Stimulated activated CD4-positive, alpha-beta T cell treated with anti-CD3 and anti-CD28 coated beads, TNF-alpha, amount 100 ng/mL, for 4 hours (primary cell): ENCODE results near the gene ZMAT2.
"Not testable (repeated sequence)": the region's sequence is repeated elsewhere in the genome, so short reads cannot be mapped to it uniquely, and the experiment has no call there.

Experiments
- DNase-seq, 3 experiments: peaks; one replicate each; pipeline ENCODE4 v3.0.0-alpha.2; 2020; ENCODE audit warnings: low read depth in 3 of 3

Gene ZMAT2

GRCh38 chr5:140700177-140701144 lies at the start of gene ZMAT2:
Gene ZMAT2, plus strand, starts transcription at chr5:140700447. Its CDS starts 14 bp downstream, at chr5:140700461.
- DNase-seq: peak; percentile 70 to 89 (median 88)

GRCh38 chr5:140658870-140659269 lies 41.4 kb upstream of the ZMAT2 start:
- DNase-seq: no peak

- DNase-seq: not testable (repeated sequence)
Observed at GRCh38 chr5:140660371-140660770, 39.9 kb upstream of the ZMAT2 start.

GRCh38 chr5:140664030-140664358 lies 36.3 kb upstream of the ZMAT2 start:
- no peak for DNase-seq

- DNase-seq: peak; percentile 90 to 92 (median 91)
Observed at GRCh38 chr5:140664359-140665119, 35.7 kb upstream of the ZMAT2 start, which contains the start of gene WDR55. Gene WDR55, plus strand, starts transcription at chr5:140664904. Its CDS starts 9 bp downstream, at chr5:140664913.

GRCh38 chr5:140671035-140671434 lies 29.2 kb upstream of the ZMAT2 start:
- not testable (repeated sequence) for DNase-seq

- DNase-seq: no peak
Observed at GRCh38 chr5:140671472-140672125, 28.6 kb upstream of the ZMAT2 start.

GRCh38 chr5:140672455-140673186 lies 27.6 kb upstream of the ZMAT2 start:
- DNase-seq: no peak

- DNase-seq: no peak
Observed at GRCh38 chr5:140673187-140673976, 26.9 kb upstream of the ZMAT2 start, which contains the start of gene DND1. Gene DND1, minus strand, starts transcription at chr5:140673576. Its CDS starts 34 bp downstream, at chr5:140673542.

GRCh38 chr5:140674211-140674610 lies 26.0 kb upstream of the ZMAT2 start:
- no peak for DNase-seq

GRCh38 chr5:140674629-140675028 lies 25.6 kb upstream of the ZMAT2 start:
- no peak for DNase-seq

- DNase-seq: no peak
Observed at GRCh38 chr5:140677947-140678346, 22.3 kb upstream of the ZMAT2 start.

- DNase-seq: no peak
Observed at GRCh38 chr5:140678993-140679392, 21.3 kb upstream of the ZMAT2 start.

GRCh38 chr5:140690376-140690932 lies 9.8 kb upstream of the ZMAT2 start:
- DNase-seq: no peak

- peak; percentile 58 to 68 (median 66) for DNase-seq
Observed at GRCh38 chr5:140690941-140691924, 9.0 kb upstream of the ZMAT2 start, which contains the start of the genes HARS1 and HARS2. Gene HARS1, minus strand, starts transcription at chr5:140691370. Its CDS starts 66 bp downstream, at chr5:140691304. Gene HARS2, plus strand, starts transcription at chr5:140691455. Its CDS starts 194 bp downstream, at chr5:140691649.

GRCh38 chr5:140694276-140694675 lies 6.0 kb upstream of the ZMAT2 start:
- DNase-seq: no peak

GRCh38 chr5:140696891-140697492 lies 3.3 kb upstream of the ZMAT2 start:
- no peak for DNase-seq

GRCh38 chr5:140707812-140708211 lies 7.6 kb downstream of the ZMAT2 start:
- DNase-seq: no peak
